ENCODE data around the gene WNT2B.

WNT2B gene

DNA sequence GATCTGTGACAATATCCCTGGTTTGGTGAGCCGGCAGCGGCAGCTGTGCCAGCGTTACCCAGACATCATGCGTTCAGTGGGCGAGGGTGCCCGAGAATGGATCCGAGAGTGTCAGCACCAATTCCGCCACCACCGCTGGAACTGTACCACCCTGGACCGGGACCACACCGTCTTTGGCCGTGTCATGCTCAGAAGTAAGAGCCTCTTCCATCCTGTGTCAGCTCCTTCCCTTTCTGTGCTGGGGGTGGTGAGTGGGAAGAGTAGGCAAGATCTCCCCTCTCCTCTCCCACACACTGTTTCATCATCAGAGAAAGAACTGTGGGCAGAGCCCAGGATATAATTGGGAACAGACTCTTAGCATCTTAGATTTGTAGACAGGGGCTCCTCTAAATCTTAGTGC is 6.1 kb downstream of the WNT2B start:
- Histone ChIP-seq H3K27me3 (no peaks in the 10 kb centered on the region), H3K9me3 (no peaks in the 10 kb centered on the region), H3K4me1 (no peaks in the 10 kb centered on the region), H3K27ac (no peak overlapping the region), H3K36me3 (peaks cover 0 to 13% (median 11%) of the 10 kb centered on the region in 3 donors), H3K4me3 (no peak overlapping the region)
- intact Hi-C loops (cut with DNase I; ENCODE audit: low total_unique reads), result no loop called here
- TF ChIP-seq, protein P1, sequence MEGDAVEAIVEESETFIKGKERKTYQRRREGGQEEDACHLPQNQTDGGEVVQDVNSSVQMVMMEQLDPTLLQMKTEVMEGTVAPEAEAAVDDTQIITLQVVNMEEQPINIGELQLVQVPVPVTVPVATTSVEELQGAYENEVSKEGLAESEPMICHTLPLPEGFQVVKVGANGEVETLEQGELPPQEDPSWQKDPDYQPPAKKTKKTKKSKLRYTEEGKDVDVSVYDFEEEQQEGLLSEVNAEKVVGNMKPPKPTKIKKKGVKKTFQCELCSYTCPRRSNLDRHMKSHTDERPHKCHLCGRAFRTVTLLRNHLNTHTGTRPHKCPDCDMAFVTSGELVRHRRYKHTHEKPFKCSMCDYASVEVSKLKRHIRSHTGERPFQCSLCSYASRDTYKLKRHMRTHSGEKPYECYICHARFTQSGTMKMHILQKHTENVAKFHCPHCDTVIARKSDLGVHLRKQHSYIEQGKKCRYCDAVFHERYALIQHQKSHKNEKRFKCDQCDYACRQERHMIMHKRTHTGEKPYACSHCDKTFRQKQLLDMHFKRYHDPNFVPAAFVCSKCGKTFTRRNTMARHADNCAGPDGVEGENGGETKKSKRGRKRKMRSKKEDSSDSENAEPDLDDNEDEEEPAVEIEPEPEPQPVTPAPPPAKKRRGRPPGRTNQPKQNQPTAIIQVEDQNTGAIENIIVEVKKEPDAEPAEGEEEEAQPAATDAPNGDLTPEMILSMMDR (IDR thresholded peaks at IDR 0.05), result no peak
- DNase-seq, result no peak

DNA sequence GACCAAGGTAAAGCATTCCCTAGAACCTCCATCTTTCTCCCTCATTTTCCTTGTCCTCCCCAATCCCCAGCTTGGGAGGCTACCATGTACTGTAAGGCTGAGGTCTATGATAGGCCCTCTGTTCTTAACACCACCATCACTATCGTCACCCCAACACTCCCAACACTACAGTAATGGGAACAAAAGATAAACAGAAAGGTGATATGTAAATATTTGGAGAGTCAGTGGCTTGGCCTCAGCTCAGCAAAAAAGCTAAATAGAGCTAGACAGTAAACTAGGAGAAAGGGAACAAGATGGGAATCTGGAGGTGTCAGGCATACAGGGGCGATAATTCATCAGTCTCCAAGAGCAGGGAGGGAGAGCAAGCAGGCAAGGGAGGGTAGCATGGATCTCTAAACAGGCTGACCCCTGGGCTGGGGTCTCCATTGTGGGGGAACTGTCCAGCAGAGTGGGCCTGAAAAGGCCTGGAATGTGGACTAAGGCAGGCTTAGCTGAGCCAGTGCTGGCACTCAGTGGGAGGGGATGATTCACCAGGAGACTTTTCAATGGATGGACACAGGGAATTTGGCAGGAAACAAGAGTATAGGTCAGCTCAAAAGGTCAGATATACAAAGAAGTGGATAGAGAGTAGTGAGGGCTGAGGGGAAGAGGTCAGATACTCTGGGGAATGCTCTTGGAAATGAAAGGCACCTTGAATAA is 6.7 kb downstream of the WNT2B start:
- H3K27me3 ChIP-seq, result no peaks in the 10 kb centered on the region
- H3K27ac ChIP-seq, result no peak overlapping the region
- peaks cover 0 to 13% (median 11%) of the 10 kb centered on the region in 3 donors for H3K36me3 ChIP-seq
- intact Hi-C loops (cut with DNase I; ENCODE audit: low total_unique reads), result no loop called here
- no peaks in the 10 kb centered on the region for H3K9me3 ChIP-seq
- no peak overlapping the region for H3K4me3 ChIP-seq
- TF ChIP-seq, protein P1 (IDR thresholded peaks at IDR 0.05), result no peak
- H3K4me1 ChIP-seq, result no peaks in the 10 kb centered on the region
- no peak for DNase-seq

- no peaks in the 10 kb centered on the region for H3K9me3 ChIP-seq
- H3K36me3 ChIP-seq, result peaks cover 0 to 13% (median 11%) of the 10 kb centered on the region in 3 donors
- intact Hi-C loops (cut with DNase I; ENCODE audit: low total_unique reads), result no loop called here
- TF ChIP-seq, protein P1 (IDR thresholded peaks at IDR 0.05), result no peak
- no peaks in the 10 kb centered on the region for H3K27me3 ChIP-seq
- no peaks in the 10 kb centered on the region for H3K4me1 ChIP-seq
- no peak overlapping the region for H3K4me3 ChIP-seq
- H3K27ac ChIP-seq, result no peak overlapping the region
- DNase-seq, result no peak
Measured at GRCh38 chr1:112516141-112516540, 7.4 kb downstream of the WNT2B start.

- no peaks in the 10 kb centered on the region for H3K4me1 ChIP-seq
- TF ChIP-seq, protein P1 (IDR thresholded peaks at IDR 0.05), result no peak
- H3K27me3 ChIP-seq, result no peaks in the 10 kb centered on the region
- no peak overlapping the region for H3K27ac ChIP-seq
- H3K36me3 ChIP-seq, result peaks cover 0 to 17% (median 11%) of the 10 kb centered on the region in 3 donors
- no peaks in the 10 kb centered on the region for H3K9me3 ChIP-seq
- intact Hi-C loops (cut with DNase I; ENCODE audit: low total_unique reads), result no loop called here
- DNase-seq, result no peak
- no peak overlapping the region for H3K4me3 ChIP-seq
Measured at GRCh38 chr1:112517231-112517630, 8.5 kb downstream of the WNT2B start.

GRCh38 chr1:112517646-112518045 is 8.9 kb downstream of the WNT2B start:
- Histone ChIP-seq H3K27ac (no peak overlapping the region), H3K27me3 (no peaks in the 10 kb centered on the region), H3K4me3 (no peak overlapping the region), H3K9me3 (no peaks in the 10 kb centered on the region), H3K4me1 (no peaks in the 10 kb centered on the region), H3K36me3 (peaks cover 0 to 21% (median 11%) of the 10 kb centered on the region in 3 donors)
- DNase-seq, result no peak
- TF ChIP-seq, protein P1 (IDR thresholded peaks at IDR 0.05), result no peak
- intact Hi-C loops (cut with DNase I; ENCODE audit: low total_unique reads), result no loop called here

Data from tibial artery (tissue), 4 donors.